IMR-90 (cell line): ENCODE results near the gene COPZ2. TPM values are rescaled to one million over a fixed set of nuclear protein-coding genes. Genes with fewer than 3 reads are reported as not detected.

Source experiments
- ATAC-seq: fragments of 200-7000 bp; cut with Tn5 transposase; 2 replicates; pipeline ENCODE4 v1.9.1; 2020; ENCODE audit warnings: low read depth, mild to moderate bottlenecking, moderate library complexity
- BruUV-seq: library from RNA; stranded (reverse); fragments of 400-500 nt; replicated peaks from 2 replicates; lab custom pipeline; 2021; lab: Mats Ljungman, UMichigan
- CTCF ChIA-PET: fragments of 300-600 bp; formaldehyde crosslinking; extraction: SDS; loops from one replicate; lab custom pipeline; 2021; ENCODE audit warnings: antibody characterized with exemption; lab: Yijun Ruan, JAX
- POLR2A ChIA-PET: fragments of 300-600 bp; sonication (Branson Sonifier 250); formaldehyde crosslinking; loops from one replicate; lab custom pipeline; 2022; ENCODE audit warnings: antibody characterized with exemption; ENCODE audit not compliant: unreplicated experiment; lab: Charles Lee
- DNase-seq: peaks from one replicate; pipeline ENCODE4 v3.0.0; 2013
- H2AFZ ChIP-seq: replicated peaks from 2 replicates; pipeline ENCODE3; 2013; ENCODE audit warnings: low read length, mild to moderate bottlenecking; ENCODE audit not compliant: poor library complexity
- H2AK5ac ChIP-seq: 2 replicates; pipeline ENCODE4 v1.6.1; 2013; ENCODE audit warnings: low read depth, low read length, inconsistent platforms
- H2AK9ac ChIP-seq: replicated peaks from 2 replicates; pipeline ENCODE3; 2013; ENCODE audit warnings: mild to moderate bottlenecking, low read depth, low read length, moderate library complexity; ENCODE audit not compliant: poor library complexity
- H2BK120ac ChIP-seq: 2 replicates; pipeline ENCODE4 v1.6.1; 2013; ENCODE audit warnings: low read depth, low read length, inconsistent platforms
- H2BK15ac ChIP-seq: 3 replicates; pipeline ENCODE4 v1.6.1; 2013; ENCODE audit warnings: low read depth, low read length, inconsistent platforms
- H2BK20ac ChIP-seq: 2 replicates; pipeline ENCODE4 v1.6.1; 2013; ENCODE audit warnings: low read depth, mild to moderate bottlenecking, inconsistent platforms, low read length, moderate library complexity
- H2BK5ac ChIP-seq: 2 replicates; pipeline ENCODE4 v1.6.1; 2013; ENCODE audit warnings: mild to moderate bottlenecking, low read depth, low read length, inconsistent platforms; ENCODE audit not compliant: poor library complexity, severe bottlenecking
- H3K14ac ChIP-seq: replicated peaks from 2 replicates; pipeline ENCODE4 v1.6.1; 2013; ENCODE audit warnings: low read depth, low read length, inconsistent platforms
- H3K18ac ChIP-seq: 2 replicates; pipeline ENCODE4 v1.6.1; 2013; ENCODE audit warnings: low read depth, low read length, control low read depth
- H3K23ac ChIP-seq: 2 replicates; pipeline ENCODE4 v1.6.1; 2013; ENCODE audit warnings: low read depth, low read length, inconsistent platforms
- H3K27ac ChIP-seq: 2 replicates; pipeline ENCODE4 v1.5.1; 2013; ENCODE audit warnings: mild to moderate bottlenecking, control low read depth, low read length; ENCODE audit not compliant: insufficient read depth
- H3K27me3 ChIP-seq: 2 replicates; pipeline ENCODE4 v1.6.1; 2013; ENCODE audit warnings: low read length; ENCODE audit not compliant: control insufficient read depth, insufficient read depth
- H3K36me3 ChIP-seq: 2 replicates; pipeline ENCODE4 v1.6.1; 2013; ENCODE audit warnings: low read length, mixed read lengths; ENCODE audit not compliant: control insufficient read depth, insufficient read depth
- H3K4ac ChIP-seq: 2 replicates; pipeline ENCODE4 v1.6.1; 2013; ENCODE audit warnings: low read depth, low read length, inconsistent platforms
- H3K4me1 ChIP-seq: 2 replicates; pipeline ENCODE4 v1.6.1; 2013; ENCODE audit warnings: low read length, mixed read lengths; ENCODE audit not compliant: control insufficient read depth, insufficient read depth
- H3K4me2 ChIP-seq: 2 replicates; pipeline ENCODE4 v1.6.1; 2013; ENCODE audit warnings: low read depth, mild to moderate bottlenecking, control low read depth, low read length, moderate library complexity
- H3K4me3 ChIP-seq: 2 replicates; pipeline ENCODE4 v1.5.1; 2013; ENCODE audit warnings: low read depth, mild to moderate bottlenecking, control low read depth, low read length, moderate library complexity; ENCODE audit not compliant: insufficient read depth
- H3K56ac ChIP-seq: 2 replicates; pipeline ENCODE4 v1.6.1; 2013; ENCODE audit warnings: low read length, inconsistent platforms; ENCODE audit not compliant: insufficient read depth; ENCODE audit errors: extremely low read depth
- H3K79me1 ChIP-seq, 2 experiments: 2 replicates each; pipeline ENCODE4 v1.6.1; 2013; ENCODE audit warnings: low read length in 2 of 2, inconsistent platforms in 1 of 2, low read depth in 1 of 2
- H3K9ac ChIP-seq: 2 replicates; pipeline ENCODE4 v1.6.1; 2013; ENCODE audit warnings: low read depth, low read length, control low read depth
- H3K9me1 ChIP-seq: 2 replicates; pipeline ENCODE4 v1.6.1; 2013; ENCODE audit warnings: low read length, inconsistent platforms; ENCODE audit not compliant: insufficient read depth
- H3K9me3 ChIP-seq: 2 replicates; pipeline ENCODE4 v1.6.1; 2013; ENCODE audit warnings: low read length; ENCODE audit not compliant: control insufficient read depth, insufficient read depth
- H4K20me1 ChIP-seq: 2 replicates; pipeline ENCODE4 v1.6.1; 2013; ENCODE audit warnings: low read length, inconsistent platforms; ENCODE audit not compliant: insufficient read depth
- H4K5ac ChIP-seq: 2 replicates; pipeline ENCODE4 v1.6.1; 2013; ENCODE audit warnings: mild to moderate bottlenecking, low read depth, low read length, control low read depth
- H4K8ac ChIP-seq, 2 experiments: 2 replicates each; pipeline ENCODE4 v1.6.1; 2013; ENCODE audit warnings: low read depth in 2 of 2, low read length in 2 of 2, control low read depth in 1 of 2, inconsistent platforms in 1 of 2
- H4K91ac ChIP-seq: 2 replicates; pipeline ENCODE4 v1.6.1; 2013; ENCODE audit warnings: low read depth, low read length, inconsistent platforms; ENCODE audit not compliant: insufficient read depth
- BHLHE40 ChIP-seq: fragments of 150-350 bp; IDR thresholded peaks from 2 replicates; pipeline ENCODE4 v1.6.1; 2016; ENCODE audit warnings: mild to moderate bottlenecking, low read depth, low read length
- CEBPB ChIP-seq: IDR thresholded peaks from 2 replicates; pipeline ENCODE4 v1.6.1; 2012; ENCODE audit warnings: low read depth, low read length, improper control_type of control experiment
- CTCF ChIP-seq: conservative IDR thresholded peaks from 2 replicates; pipeline ENCODE4 v1.5.1; 2012; ENCODE audit warnings: mild to moderate bottlenecking, low read depth, low read length, improper control_type of control experiment
- MAFK ChIP-seq: IDR thresholded peaks from 2 replicates; pipeline ENCODE4 v1.6.1; 2012; ENCODE audit warnings: low read depth, low read length, improper control_type of control experiment
- MAZ ChIP-seq: IDR thresholded peaks from 2 replicates; pipeline ENCODE4 v1.6.1; 2012; ENCODE audit warnings: low read depth, mild to moderate bottlenecking, low read length, improper control_type of control experiment, moderate library complexity, borderline replicate concordance
- POLR2A ChIP-seq: IDR thresholded peaks from 2 replicates; pipeline ENCODE4 v1.6.1; 2012; ENCODE audit warnings: mild to moderate bottlenecking, low read depth, low read length
- RAD21 ChIP-seq: IDR thresholded peaks from 2 replicates; pipeline ENCODE4 v1.6.1; 2012; ENCODE audit warnings: low read length, improper control_type of control experiment
- RCOR1 ChIP-seq: IDR thresholded peaks from 2 replicates; pipeline ENCODE4 v1.6.1; 2012; ENCODE audit warnings: mild to moderate bottlenecking, low read length, improper control_type of control experiment; ENCODE audit not compliant: insufficient replicate concordance
- RFX5 ChIP-seq: IDR thresholded peaks from 2 replicates; pipeline ENCODE4 v1.8.0; 2012; ENCODE audit warnings: low read depth, mild to moderate bottlenecking, low read length, moderate library complexity
- WGBS, 2 experiments: methylation state at CpG; one replicate each; pipeline versions ENCODE4 v1.1.5 to v1.1.7; 2013; ENCODE audit warnings: missing lambda C conversion rate in 2 of 2; ENCODE audit not compliant: insufficient read length in 1 of 2; ENCODE audit errors: extremely low coverage in 2 of 2; 5-methylcytosine and 5-hydroxymethylcytosine counted together
- dilution Hi-C: fragments of 300-500 bp; cut with HindIII; formaldehyde crosslinking; loops from one replicate; pipeline ENCODE4 v1.14.3; 2018; ENCODE audit warnings: low sequenced_read_pairs; ENCODE audit not compliant: unreplicated experiment
- in situ Hi-C: fragments of 300-500 bp; cut with MboI; formaldehyde crosslinking; loops from 3 replicates; pipeline ENCODE4 v1.14.3; 2019; ENCODE audit warnings: low sequenced_read_pairs, inconsistent platforms, mixed read lengths
- intact Hi-C: fragments of 100-400 bp; cut with micrococcal nuclease; formaldehyde crosslinking; loops from 2 replicates; pipeline ENCODE4 v1.10.0; 2022
- polyA plus RNA-seq, 3 experiments: library from polyadenylated mRNA; depleted of rRNA; stranded (reverse); fragments of >200 nt; gene quantifications; 2 replicates each; pipeline ENCODE4 v1.2.3, GENCODE V29; 2012; ENCODE audit warnings: low replicate concordance in 1 of 3
- total RNA-seq: library from RNA; depleted of rRNA; stranded (reverse); fragments of >200 nt; gene quantifications from 2 replicates; pipeline ENCODE4 v1.2.3, GENCODE V29; 2012

COPZ2 gene
- total and polyA plus RNA-seq, 2 of the 4 experiments (the other 2 are of a cell fraction): 41.0 to 86.1 TPM

- H3K9me3 ChIP-seq: no peaks in the 10 kb centered on the region
- no peak overlapping the region for H4K5ac ChIP-seq
- dilution Hi-C loops: no loop called here
- H3K56ac ChIP-seq: no peak overlapping the region
- peaks cover 10% of the 10 kb centered on the region for H3K36me3 ChIP-seq
- ChIA-PET POLR2A (interaction anchor here (0.6 kb wide), 1 partner anchor 70 kb away, joined by 5 read pairs; no protein-coding TSS in a partner anchor), CTCF (interaction anchor here (0.9 kb wide), 1 partner anchor 38 kb away, joined by 3 read pairs; no protein-coding TSS in a partner anchor)
- no peak overlapping the region for H2AK5ac ChIP-seq
- H4K91ac ChIP-seq: no peak overlapping the region
- no peak overlapping the region for H3K4ac ChIP-seq
- TF ChIP-seq CTCF: no peak
- TF ChIP-seq MAFK: no peak
- no peak for TF ChIP-seq POLR2A
- TF ChIP-seq RCOR1: no peak
- TF ChIP-seq BHLHE40: no peak
- no peak for TF ChIP-seq MAZ
- no peak for TF ChIP-seq RFX5
- TF ChIP-seq CEBPB: no peak
- TF ChIP-seq RAD21: no peak
- no peak overlapping the region for H2BK20ac ChIP-seq
- no peak overlapping the region for H3K4me3 ChIP-seq
- H3K27me3 ChIP-seq: no peaks in the 10 kb centered on the region
- no peak overlapping the region for H3K9ac ChIP-seq
- WGBS, 2 experiments: no CpG with 5 or more reads among the region's 5 CpGs
- H4K8ac ChIP-seq: no peak overlapping the region
- peaks cover 0 to 7% of the 10 kb centered on the region in 2 experiments; a peak in 2 of 4 replicates for H3K79me1 ChIP-seq
- H2BK120ac ChIP-seq: no peak overlapping the region
- DNase-seq (no peak), ATAC-seq (no peak; the same call in 1 of the 2 replicates)
- no peak overlapping the region for H2AFZ ChIP-seq
- H3K4me2 ChIP-seq: no peak overlapping the region
- no peak overlapping the region for H3K27ac ChIP-seq
- H3K9me1 ChIP-seq: no peaks in the 10 kb centered on the region
- no peak overlapping the region for H2BK15ac ChIP-seq
- intact Hi-C loops: no loop called here
- H4K20me1 ChIP-seq: peaks cover 3% of the 10 kb centered on the region; the same call in 1 of the 2 replicates
- peaks cover 7% of the 10 kb centered on the region for H3K4me1 ChIP-seq
- no peak overlapping the region for H2AK9ac ChIP-seq
- no peak overlapping the region for H3K18ac ChIP-seq
- no peak overlapping the region for H3K23ac ChIP-seq
- H3K14ac ChIP-seq: no peak overlapping the region
- no TSS peak for BruUV-seq
- in situ Hi-C loops: loop anchor here (5.0 kb wide), 1 partner anchor 37 kb away; no protein-coding TSS in a partner anchor
- H2BK5ac ChIP-seq: no peak overlapping the region
Measured at GRCh38 chr17:48030531-48030930, 7.1 kb downstream of the COPZ2 start.
